HG02885 (cell line): ENCODE results near the gene SLC35E1.
A peak's percentile ranks its signal among the peaks of the same experiment; 100 is the strongest.

Source experiments
- ATAC-seq: cut with Tn5 transposase; IDR thresholded peaks from one replicate; pipeline ENCODE4 v1.9.1; 2021; ENCODE audit warnings: mild to moderate bottlenecking; ENCODE audit not compliant: unreplicated experiment, poor library complexity

SLC35E1 gene

DNA sequence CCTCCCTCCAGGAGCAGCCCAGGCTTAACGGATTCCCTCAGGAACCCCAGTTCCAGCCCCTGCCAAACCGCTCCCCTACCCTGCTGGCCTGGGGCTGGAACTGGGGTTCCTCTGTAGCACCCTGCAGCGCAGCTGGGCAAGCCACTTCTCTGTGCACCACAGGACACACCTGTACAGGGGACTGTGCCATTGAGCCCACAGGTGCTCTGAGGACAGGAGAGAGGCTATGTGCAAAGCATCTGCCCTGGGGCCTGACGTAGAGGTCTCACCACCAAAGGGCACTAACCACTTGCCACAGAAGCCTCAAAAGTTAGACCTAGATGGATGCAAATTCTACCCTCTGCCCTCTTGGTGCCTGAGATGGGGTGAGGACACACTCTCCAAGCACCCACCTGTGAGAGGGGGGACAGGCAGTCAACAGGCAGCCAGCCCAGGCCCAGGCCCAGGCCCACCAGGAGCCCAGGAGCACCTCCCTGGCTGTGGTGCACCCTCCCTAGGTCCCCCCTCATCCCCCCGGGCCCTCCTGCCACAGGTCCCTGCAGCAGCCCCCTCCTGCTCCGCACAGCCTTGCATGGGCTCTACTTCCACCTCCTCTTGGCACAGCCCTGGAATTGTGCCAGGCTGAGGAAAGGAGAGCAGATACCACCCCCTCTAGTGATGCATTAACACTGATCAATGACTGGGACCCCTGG is 27.6 kb upstream of the SLC35E1 start:
- ATAC-seq, result no peak

DNA sequence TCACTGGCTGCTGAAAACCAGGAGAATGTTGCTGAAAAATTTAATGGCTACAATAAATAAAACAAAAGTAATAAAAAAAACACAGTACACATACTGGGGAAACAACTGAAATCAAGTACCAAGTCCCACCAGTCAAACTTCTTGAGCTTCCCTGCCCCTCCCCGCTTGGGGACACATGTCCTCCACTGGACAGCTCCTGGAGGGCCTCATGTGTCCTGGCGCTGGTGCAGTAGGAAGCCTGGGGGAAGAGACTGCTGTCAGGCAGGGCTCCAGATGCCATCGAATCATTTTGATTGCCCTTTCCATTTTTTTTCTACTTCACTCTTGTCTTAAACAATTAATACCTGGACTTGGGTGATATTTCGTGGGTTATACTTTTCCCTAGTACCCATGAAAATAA is 26.6 kb upstream of the SLC35E1 start:
- ATAC-seq, result no peak

- no peak for ATAC-seq
These were observed 24.2 kb upstream of the SLC35E1 start for GRCh38 chr19:16596399-16596798.

DNA sequence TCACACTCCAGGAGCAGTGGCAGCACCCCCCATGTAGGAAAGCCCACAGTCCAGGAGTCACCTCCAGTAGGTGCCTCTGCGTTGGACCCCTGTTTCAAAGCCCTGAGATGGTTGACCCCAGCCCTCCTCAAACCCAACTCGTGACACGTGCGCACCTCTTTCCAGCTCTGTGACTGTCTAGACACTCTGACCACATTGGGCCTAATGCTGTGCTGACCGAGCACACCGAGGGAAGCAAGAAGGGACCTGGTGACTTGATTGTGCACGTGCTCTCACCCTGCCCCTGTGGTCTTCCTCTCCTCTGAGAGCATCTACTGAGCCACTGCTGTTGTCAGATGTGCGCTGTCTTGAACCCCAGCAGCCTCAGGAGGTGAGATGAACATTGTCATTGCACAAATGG is 22.9 kb upstream of the SLC35E1 start:
- ATAC-seq, result no peak

DNA sequence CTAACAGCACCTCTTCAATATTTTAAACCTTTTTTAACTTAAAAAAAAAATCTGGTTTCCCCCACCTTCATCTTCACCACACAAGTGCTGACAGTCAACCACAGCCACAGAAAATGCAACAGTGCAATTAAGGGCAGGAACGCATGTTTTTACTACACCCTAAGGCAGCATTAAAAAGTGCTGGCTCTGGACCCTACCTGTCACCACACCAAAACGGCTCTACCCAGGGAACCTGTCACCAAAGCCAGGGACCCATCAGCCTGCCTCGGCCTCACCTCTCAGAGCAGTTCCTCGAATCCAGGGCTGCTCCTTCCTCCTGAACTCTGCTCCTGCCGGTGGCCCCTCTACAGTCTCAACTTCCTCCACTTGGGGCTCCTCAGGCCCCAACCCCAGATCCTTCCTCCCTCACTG is 22.5 kb upstream of the SLC35E1 start:
- no peak for ATAC-seq

DNA sequence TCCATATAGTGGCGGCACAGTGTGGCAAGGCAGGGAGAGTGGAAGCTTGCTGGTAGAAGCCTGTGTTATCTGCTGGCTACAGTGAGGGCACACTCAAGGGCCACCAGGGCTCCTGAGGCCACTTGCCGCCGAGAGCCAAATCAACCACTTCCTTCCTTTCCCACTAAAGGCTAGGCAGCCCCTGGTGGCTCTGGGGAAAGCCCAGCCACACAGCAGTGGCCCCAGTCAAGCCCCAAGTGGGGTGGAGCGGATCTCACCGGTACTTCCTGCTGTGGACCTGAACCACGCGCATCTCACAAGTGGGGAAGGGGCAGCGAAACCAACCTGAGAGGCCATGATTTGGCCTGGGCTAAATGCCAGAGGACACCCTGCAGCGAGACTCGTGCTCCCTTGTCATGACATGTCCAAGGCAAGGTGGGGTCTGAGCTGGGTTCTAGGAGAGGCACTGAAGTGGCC is 21.9 kb upstream of the SLC35E1 start:
- peak; percentile 46 for ATAC-seq

DNA sequence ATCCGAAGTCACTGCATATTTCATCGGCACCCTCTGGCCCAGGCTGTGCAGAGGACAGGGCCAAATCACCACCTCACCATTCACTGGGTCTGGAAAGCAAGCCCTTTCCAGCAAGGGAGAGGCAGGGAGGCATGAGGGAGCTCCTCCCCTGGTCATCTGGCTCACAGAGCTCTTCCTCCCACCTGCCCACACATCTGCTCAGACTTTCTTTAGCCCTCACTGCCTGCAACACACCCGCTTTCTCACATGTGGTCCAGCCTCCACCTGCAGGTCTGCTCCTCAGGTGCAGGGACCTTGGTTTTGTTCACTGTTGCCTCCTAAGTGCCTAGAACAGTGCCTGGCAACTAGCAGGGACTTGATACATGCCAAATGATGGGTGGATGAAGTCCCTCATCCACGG is 21.0 kb upstream of the SLC35E1 start:
- no peak for ATAC-seq

GRCh38 chr19:16591803-16592556 is 19.8 kb upstream of the SLC35E1 start:
- no peak for ATAC-seq

DNA sequence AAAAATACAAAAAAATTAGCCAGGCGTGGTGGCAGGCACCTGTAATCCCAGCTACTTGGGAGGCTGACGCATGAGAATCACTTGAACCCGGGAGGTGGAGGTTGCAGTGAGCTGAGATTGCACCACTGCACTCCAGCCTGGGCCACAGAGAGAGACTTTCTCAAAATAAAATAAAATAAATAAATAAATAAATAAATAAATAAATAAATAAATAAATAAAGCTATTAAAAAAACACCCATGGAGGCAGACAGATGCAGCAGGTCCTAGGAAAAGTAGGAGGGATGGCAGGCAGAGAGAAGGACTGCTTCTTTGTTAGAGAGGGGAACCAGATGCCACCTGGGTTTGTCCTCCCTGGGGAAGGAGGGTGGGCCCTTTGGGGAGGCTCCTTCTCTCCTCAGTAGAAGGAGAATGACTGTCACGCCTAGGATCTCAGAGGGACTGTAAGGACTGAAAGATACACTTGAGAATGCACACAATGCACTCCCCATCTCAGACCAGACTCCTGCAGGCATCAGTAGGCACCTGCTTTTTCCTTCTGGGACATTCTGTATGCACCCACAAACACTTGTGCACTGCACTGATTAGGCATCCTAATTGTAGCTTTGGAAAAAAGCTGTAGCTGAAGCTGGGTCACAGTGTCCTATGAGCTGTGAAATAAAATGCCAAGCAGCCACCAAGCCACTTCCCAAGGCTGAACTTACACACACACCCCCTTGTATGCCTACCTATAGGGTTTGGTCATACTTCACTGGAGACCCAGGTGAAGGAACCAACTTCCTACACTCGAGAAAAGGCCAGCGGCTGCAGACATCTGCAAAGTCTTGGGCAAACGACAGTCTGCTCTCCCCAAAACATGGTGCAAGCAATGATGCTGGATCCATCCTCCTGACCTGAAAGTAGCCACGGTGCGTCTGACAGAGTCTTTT is 18.9 kb upstream of the SLC35E1 start:
- no peak for ATAC-seq

GRCh38 chr19:16589917-16590316 is 17.7 kb upstream of the SLC35E1 start:
- no peak for ATAC-seq

DNA sequence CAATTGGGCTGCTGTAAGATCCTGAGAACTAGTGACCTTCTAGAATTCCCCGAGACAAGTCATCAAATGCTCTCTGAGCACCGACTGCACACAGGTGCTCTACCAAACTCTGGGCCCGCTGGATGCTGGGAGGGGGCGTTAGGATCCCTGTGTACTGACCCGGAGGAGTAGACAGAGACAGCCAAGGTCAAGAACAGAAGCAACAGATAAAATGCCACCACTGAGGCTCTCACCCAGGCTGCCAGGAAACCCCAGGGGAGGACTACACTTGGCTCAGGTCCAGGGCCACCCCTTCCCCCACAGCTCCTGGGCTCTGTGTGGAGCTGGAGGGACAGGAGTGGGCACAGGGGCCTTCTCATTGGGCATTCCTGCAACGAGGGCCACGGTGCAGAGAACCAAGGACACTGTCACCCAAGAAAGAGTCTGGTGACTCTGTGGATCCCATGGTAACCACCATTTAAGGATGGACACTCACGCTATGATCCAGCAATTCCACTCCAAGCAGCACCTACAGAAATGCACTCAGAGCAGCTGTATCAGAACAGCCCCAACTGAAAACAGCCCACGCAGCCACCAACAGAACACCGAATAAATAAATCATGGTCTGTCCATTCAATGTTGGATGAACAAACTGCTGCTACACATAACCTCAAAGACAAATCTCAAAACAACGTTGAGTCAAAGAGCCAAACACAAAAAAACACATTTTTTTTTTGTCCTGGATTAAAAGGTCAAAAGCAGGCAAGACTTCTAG is 16.8 kb upstream of the SLC35E1 start:
- peak; percentile 6 for ATAC-seq

GRCh38 chr19:16587833-16588823 is 15.9 kb upstream of the SLC35E1 start:
- ATAC-seq, result peak; percentile 44

DNA sequence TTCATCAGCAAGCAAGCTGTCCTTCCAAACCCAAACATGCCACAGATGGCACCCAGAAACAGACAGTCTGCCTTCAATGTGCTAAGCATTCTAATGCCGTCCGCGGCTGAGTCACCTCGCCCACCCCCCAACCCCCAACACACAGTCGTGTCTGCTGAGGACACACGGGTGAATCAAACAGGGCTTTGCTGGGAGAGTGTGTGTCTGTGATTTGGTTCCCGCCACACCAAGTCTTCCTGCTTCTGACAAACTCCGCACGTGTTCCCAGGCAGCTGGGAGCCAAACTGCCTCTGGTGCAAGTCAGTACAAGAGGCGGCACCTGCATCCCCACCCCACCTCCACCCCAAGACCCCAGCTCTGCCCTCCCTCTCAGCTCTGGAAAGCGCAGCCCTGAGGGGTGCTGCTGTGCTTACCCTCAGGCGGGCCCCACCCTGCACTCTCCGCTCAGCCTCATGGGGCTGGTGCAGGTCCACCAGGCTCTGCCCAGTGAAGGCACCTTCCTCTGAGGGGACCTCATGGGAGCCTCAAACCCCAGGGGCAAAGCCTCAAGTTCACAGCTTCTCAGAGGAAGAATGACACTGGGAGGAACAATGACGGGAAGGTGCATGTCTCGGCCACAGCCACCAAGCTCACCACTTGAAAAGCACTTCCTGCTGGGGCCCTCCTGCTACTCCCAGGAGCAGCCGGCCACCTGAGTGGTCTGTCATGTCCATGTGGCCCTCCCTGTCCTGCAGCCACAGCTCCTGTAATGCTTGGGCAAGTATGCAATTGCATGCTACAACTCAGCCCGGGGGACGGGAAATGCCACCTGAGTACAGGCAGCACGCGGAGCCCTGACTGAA is 15.0 kb upstream of the SLC35E1 start:
- no peak for ATAC-seq

GRCh38 chr19:16586477-16586871 is 14.3 kb upstream of the SLC35E1 start:
- ATAC-seq, result no peak

DNA sequence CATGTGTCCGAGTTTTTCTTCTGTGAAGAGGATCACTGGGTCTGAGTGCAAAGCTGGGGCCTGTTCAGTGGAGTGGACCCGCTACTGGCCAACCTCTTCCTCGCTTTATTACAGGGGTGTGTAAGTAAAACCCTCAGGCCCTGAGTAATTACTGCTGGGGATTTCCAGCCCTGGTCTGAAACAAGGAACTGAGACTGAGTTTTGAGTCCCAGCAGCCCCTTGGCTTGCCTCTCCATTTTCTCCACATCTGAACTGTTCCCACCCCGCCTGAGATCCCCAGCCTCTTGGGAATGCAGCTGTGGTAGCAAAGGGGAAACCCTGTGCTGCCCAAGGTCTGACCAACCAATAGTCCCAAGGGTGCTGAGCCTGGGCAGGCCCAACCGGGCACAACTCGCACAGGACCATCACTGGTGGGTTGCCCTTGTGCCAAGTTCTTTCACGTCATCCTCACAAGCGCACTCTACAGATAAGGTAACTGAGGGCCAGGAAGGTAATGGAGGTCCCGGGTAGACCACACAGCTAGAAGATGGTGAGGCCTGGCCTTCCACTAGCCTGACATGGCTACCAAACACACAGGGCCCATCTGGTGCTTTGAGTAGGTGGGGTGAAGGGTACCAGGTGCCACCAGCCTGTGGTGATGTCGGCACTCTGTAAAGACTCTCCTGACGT is 13.7 kb upstream of the SLC35E1 start:
- peak; percentile 32 for ATAC-seq

- ATAC-seq, result no peak
These were observed 13.0 kb upstream of the SLC35E1 start for GRCh38 chr19:16585094-16585801.
